SK-N-MC (cell line): ENCODE data around the gene ACADL.

Experiments used
- EZH2 ChIP-seq: fragments of 200-600 bp; sonication (generic); IDR thresholded peaks from one replicate; pipeline ENCODE4 v1.6.1; 2017; ENCODE audit warnings: antibody characterized with exemption
- FOXP2 ChIP-seq: optimal IDR thresholded peaks from 2 replicates; pipeline ENCODE3; 2011; ENCODE audit warnings: mild to moderate bottlenecking, moderate library complexity; ENCODE audit not compliant: insufficient read depth; ENCODE audit errors: extremely low read length, control extremely low read depth
- POLR2AphosphoS5 ChIP-seq: IDR thresholded peaks from 2 replicates; pipeline ENCODE4 v1.6.1; 2012; ENCODE audit warnings: mild to moderate bottlenecking, low read depth, low read length, borderline replicate concordance

DNA sequence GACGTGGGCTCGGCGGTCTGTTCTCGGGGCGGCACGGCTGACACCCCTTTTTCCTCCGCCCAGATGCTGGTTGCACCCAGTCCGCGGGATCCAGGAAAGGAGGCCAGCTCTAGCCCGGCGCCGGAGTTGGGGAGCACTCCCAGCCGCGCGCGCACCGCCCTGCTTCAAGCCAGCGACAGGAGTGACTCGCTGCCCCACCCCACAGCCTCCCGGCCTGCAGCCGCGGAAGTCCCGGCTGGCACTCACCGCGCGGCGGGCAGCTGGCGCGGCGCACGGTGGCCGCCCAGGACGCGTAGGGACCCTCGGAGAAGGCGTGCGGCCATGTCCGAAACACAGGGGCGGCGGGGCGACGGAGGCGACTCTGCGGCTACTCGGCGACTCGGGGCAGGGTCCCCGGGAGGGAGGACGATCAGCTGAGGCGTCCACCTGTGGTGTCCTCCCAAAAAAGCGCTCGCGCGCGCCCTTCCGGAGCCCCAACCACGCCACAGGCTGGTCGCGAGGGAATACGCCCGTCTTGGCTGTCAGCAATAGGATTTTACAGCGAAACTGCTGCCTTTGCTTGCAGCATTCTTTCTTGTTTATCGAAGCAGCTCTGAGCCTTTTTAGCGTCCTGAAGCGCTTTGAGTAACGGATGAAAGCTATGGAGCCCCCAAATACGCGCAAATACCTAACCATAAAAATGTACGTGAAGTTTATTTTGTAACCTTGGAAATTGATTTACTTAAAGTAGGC lies at the start of gene ACADL:
- TF ChIP-seq EZH2 (no peak), POLR2AphosphoS5 (peak; percentile 25; the same call in 1 of the 2 replicates), FOXP2 (no peak)
